ENCODE measurements around the gene GDI1.
A peak's percentile ranks its signal among the peaks of the same experiment; 100 is the strongest.

GDI1 gene

GRCh38 chrX:154439841-154440240 is 2.9 kb downstream of the GDI1 start:
- no peak for DNase-seq

GRCh38 chrX:154440623-154441357 is 3.8 kb downstream of the GDI1 start:
- DNase-seq, result no peak

- DNase-seq, result no peak
Measured at GRCh38 chrX:154441564-154441963, 4.6 kb downstream of the GDI1 start.

GRCh38 chrX:154441984-154442707 is 5.2 kb downstream of the GDI1 start:
- no peak for DNase-seq

GRCh38 chrX:154443479-154443910 is 6.5 kb downstream of the GDI1 start:
- no peak for DNase-seq

GRCh38 chrX:154443992-154444754 is 7.2 kb downstream of the GDI1 start, which contains the start of gene FAM50A:
FAM50A (plus strand) TSS chrX:154444141; CDS start chrX:154444236, 95 bp downstream.
- peak; percentile 24 to 48 (median 43) for DNase-seq

- no peak for DNase-seq
Measured at GRCh38 chrX:154444755-154445246, 7.8 kb downstream of the GDI1 start.

GRCh38 chrX:154445776-154446175 is 8.8 kb downstream of the GDI1 start:
- no peak for DNase-seq

GRCh38 chrX:154446430-154446829 is 9.5 kb downstream of the GDI1 start:
- no peak for DNase-seq

GRCh38 chrX:154448484-154448883 is 11.5 kb downstream of the GDI1 start:
- no peak for DNase-seq

GRCh38 chrX:154449618-154450017 is 12.7 kb downstream of the GDI1 start:
- no peak for DNase-seq

- DNase-seq, result no peak
Measured at GRCh38 chrX:154450312-154450711, 13.4 kb downstream of the GDI1 start.

- DNase-seq, result no peak
Measured at GRCh38 chrX:154452823-154453222, 15.9 kb downstream of the GDI1 start.

- DNase-seq, result peak in 2 of 4 experiments; percentile 49 to 64
Measured at GRCh38 chrX:154457491-154458115, 20.6 kb downstream of the GDI1 start.

GRCh38 chrX:154458116-154458953 is 21.4 kb downstream of the GDI1 start, which contains the start of gene PLXNA3:
PLXNA3 (plus strand) TSS chrX:154458281; CDS start chrX:154460184, 1,903 bp downstream.
- DNase-seq, result peak; percentile 12 to 64 (median 48)

- no peak for DNase-seq
Measured at GRCh38 chrX:154458954-154459778, 22.2 kb downstream of the GDI1 start.

GRCh38 chrX:154459832-154460231 is 22.9 kb downstream of the GDI1 start:
- DNase-seq, result no peak

- no peak for DNase-seq
Measured at GRCh38 chrX:154460326-154460725, 23.4 kb downstream of the GDI1 start.

GRCh38 chrX:154462396-154462795 is 25.4 kb downstream of the GDI1 start:
- no peak for DNase-seq

GRCh38 chrX:154463611-154464220 is 26.8 kb downstream of the GDI1 start:
- no peak for DNase-seq

Data from activated CD4-positive, CD25-positive, alpha-beta regulatory T cell (primary cell).